Endothelial cell of umbilical vein (primary cell): ENCODE measurements around the gene CARD19. TPM values are rescaled to one million over a fixed set of nuclear protein-coding genes. Genes with fewer than 3 reads are reported as not detected.

ENCODE experiments used
- BruUV-seq: library from RNA; stranded (reverse); fragments of 400-500 nt; replicated peaks from 2 replicates; lab custom pipeline; 2021; lab: Mats Ljungman, UMichigan
- CTCF ChIA-PET: fragments of 300-600, 350-600 bp; sonication (Branson Sonifier 250); formaldehyde crosslinking; loops from one replicate; lab custom pipeline; 2021; ENCODE audit warnings: antibody characterized with exemption, inconsistent platforms; lab: Charles Lee
- POLR2A ChIA-PET: fragments of 300-600, 350-600 bp; sonication (Branson Sonifier 250); formaldehyde crosslinking; loops from one replicate; lab custom pipeline; 2021; ENCODE audit warnings: antibody characterized with exemption, inconsistent platforms; lab: Charles Lee
- DNase-seq: peaks from one replicate; pipeline ENCODE4 v3.0.0-alpha.2; 2011; ENCODE audit warnings: low read depth, low spot score
- FAIRE-seq: peaks from 2 replicates; lab custom pipeline; 2011; peaks lifted over from hg19 to GRCh38; lab: Jason Lieb, UNC
- H2AFZ ChIP-seq: 2 replicates; pipeline ENCODE4 v1.6.0; 2012; ENCODE audit warnings: low read depth, low read length, control low read depth, inconsistent platforms
- H3K27ac ChIP-seq: 2 replicates; pipeline ENCODE4 v1.5.1; 2011; ENCODE audit warnings: low read depth, mild to moderate bottlenecking, control low read depth, low read length, moderate library complexity; ENCODE audit not compliant: insufficient read depth
- H3K27me3 ChIP-seq, 2 experiments: 2 replicates each; pipeline versions ENCODE4 v1.6.0 to v1.6.1; 2011; ENCODE audit warnings: low read length in 2 of 2, mixed read lengths in 1 of 2; ENCODE audit not compliant: control insufficient read depth in 2 of 2, insufficient read depth in 2 of 2
- H3K36me3 ChIP-seq, 2 experiments: 2 replicates in 1 of 2; 3 replicates in 1 of 2; pipeline ENCODE4 v1.5.1; 2011; ENCODE audit warnings: low read length in 2 of 2, mild to moderate bottlenecking in 1 of 2, moderate library complexity in 1 of 2; ENCODE audit not compliant: control insufficient read depth in 2 of 2, insufficient read depth in 2 of 2; ENCODE audit errors: extremely low read depth in 1 of 2
- H3K4me1 ChIP-seq: 3 replicates; pipeline ENCODE4 v1.5.1; 2011; ENCODE audit warnings: mild to moderate bottlenecking, low read length; ENCODE audit not compliant: control insufficient read depth, insufficient read depth; ENCODE audit errors: extremely low read depth
- H3K4me2 ChIP-seq: 2 replicates; pipeline ENCODE4 v1.6.1; 2011; ENCODE audit warnings: low read length, control low read depth, mixed read lengths; ENCODE audit not compliant: insufficient read depth
- H3K4me3 ChIP-seq, 3 experiments: fragments of 200-600 bp in 1 of 3; sonication (generic), shearing (Covaris generic) in 1 of 3; replicated peaks in 1 of 3; 2 replicates each; pipeline ENCODE4 v1.5.1; 2011 to 2016; ENCODE audit warnings: control low read depth in 3 of 3, low read length in 3 of 3, mild to moderate bottlenecking in 2 of 3, inconsistent platforms in 1 of 3, low read depth in 1 of 3, moderate library complexity in 1 of 3; ENCODE audit not compliant: insufficient read depth in 1 of 3
- H3K79me2 ChIP-seq: 2 replicates; pipeline ENCODE4 v1.6.0; 2012; ENCODE audit warnings: low read length, inconsistent platforms; ENCODE audit not compliant: control insufficient read depth, insufficient read depth
- H3K9ac ChIP-seq: replicated peaks from 2 replicates; pipeline ENCODE3; 2011; ENCODE audit warnings: low read length, control low read depth; ENCODE audit not compliant: insufficient read depth; ENCODE audit errors: extremely low read depth
- H3K9me1 ChIP-seq: replicated peaks from 3 replicates; pipeline ENCODE4 v1.6.0; 2011; ENCODE audit warnings: mild to moderate bottlenecking, low read length; ENCODE audit not compliant: control insufficient read depth, insufficient read depth; ENCODE audit errors: extremely low read depth
- H3K9me3 ChIP-seq: replicated peaks from 2 replicates; pipeline ENCODE4 v1.5.1; 2012; ENCODE audit warnings: low read length, inconsistent platforms; ENCODE audit not compliant: control insufficient read depth, insufficient read depth
- H4K20me1 ChIP-seq: replicated peaks from 2 replicates; pipeline ENCODE3; 2011; ENCODE audit warnings: mild to moderate bottlenecking, low read length; ENCODE audit not compliant: control insufficient read depth, insufficient read depth; ENCODE audit errors: extremely low read depth
- EZH2 ChIP-seq: IDR thresholded peaks from 2 replicates; pipeline ENCODE4 v1.6.1; 2012; ENCODE audit warnings: borderline replicate concordance, low read depth, mild to moderate bottlenecking, moderate library complexity, low read length, inconsistent platforms; ENCODE audit not compliant: severe bottlenecking
- FOS ChIP-seq: IDR thresholded peaks from 2 replicates; pipeline ENCODE4 v1.6.1; 2011; ENCODE audit warnings: mild to moderate bottlenecking, low read length, moderate library complexity, borderline replicate concordance; ENCODE audit not compliant: insufficient read depth
- GATA2 ChIP-seq: IDR thresholded peaks from 2 replicates; pipeline ENCODE4 v1.7.0; 2011; ENCODE audit warnings: low read depth, mild to moderate bottlenecking, moderate library complexity, mixed read lengths, low read length; ENCODE audit not compliant: insufficient read length, insufficient read depth
- JUN ChIP-seq: IDR thresholded peaks from 2 replicates; pipeline ENCODE4 v1.6.1; 2011; ENCODE audit warnings: borderline replicate concordance, low read depth; ENCODE audit not compliant: insufficient read length, insufficient read depth
- MYC ChIP-seq: IDR thresholded peaks from one replicate; pipeline ENCODE4 v1.6.1; 2011; ENCODE audit warnings: mild to moderate bottlenecking, low read depth, low read length
- POLR2A ChIP-seq: IDR thresholded peaks from 2 replicates; pipeline ENCODE4 v1.6.1; 2012; ENCODE audit warnings: low read depth, mild to moderate bottlenecking, control low read depth, low read length
- POLR2AphosphoS5 ChIP-seq: IDR thresholded peaks from 2 replicates; pipeline ENCODE4 v1.6.1; 2012; ENCODE audit warnings: low read depth, mild to moderate bottlenecking, control low read depth, low read length, moderate library complexity; ENCODE audit not compliant: insufficient read depth
- dilution Hi-C: fragments of 300-500 bp; cut with MboI; formaldehyde crosslinking; loops from one replicate; pipeline ENCODE4 v1.15.0; 2019; ENCODE audit warnings: low sequenced_read_pairs; ENCODE audit not compliant: extremely low pct_ligation_motif_present
- intact Hi-C: fragments of 100-400 bp; cut with micrococcal nuclease; formaldehyde crosslinking; loops from one replicate; pipeline ENCODE4 v1.10.0; 2022
- polyA plus RNA-seq, 4 experiments: library from polyadenylated mRNA; depleted of rRNA in 3 of 4; stranded (reverse) in 3 of 4; unstranded in 1 of 4; fragments of >200 nt; gene quantifications; 2 replicates each; pipeline versions ENCODE4 v1.2.1 to v1.2.3, GENCODE V29; 2011 to 2012; ENCODE audit warnings: missing spikeins in 1 of 4
- total RNA-seq: library from RNA; stranded (reverse); gene quantifications from 2 replicates; pipeline ENCODE4 v1.2.3, GENCODE V29; 2021
- TF ChIP-seq, protein P1 (sequence below): IDR thresholded peaks from 2 replicates; pipeline ENCODE4 v1.6.1; 2011; ENCODE audit not compliant: insufficient read depth, insufficient read length
- TF ChIP-seq, protein P2 (sequence below), 2 donors: IDR thresholded peaks; 1 replicate in 1 of 2; 2 replicates in 1 of 2; pipeline ENCODE4 v1.5.1; 2011; ENCODE audit warnings: low read length in 2 of 2, mild to moderate bottlenecking in 2 of 2, moderate library complexity in 2 of 2, control low read depth in 1 of 2, inconsistent platforms in 1 of 2, low read depth in 1 of 2; ENCODE audit not compliant: insufficient read depth in 1 of 2; ENCODE audit errors: extremely low read depth in 1 of 2

The CARD19 gene
- total and polyA plus RNA-seq, 2 donors (not counting 3 experiments of a cell fraction or from before 2014, with no cell fraction given), result 45.7 to 148 TPM

DNA sequence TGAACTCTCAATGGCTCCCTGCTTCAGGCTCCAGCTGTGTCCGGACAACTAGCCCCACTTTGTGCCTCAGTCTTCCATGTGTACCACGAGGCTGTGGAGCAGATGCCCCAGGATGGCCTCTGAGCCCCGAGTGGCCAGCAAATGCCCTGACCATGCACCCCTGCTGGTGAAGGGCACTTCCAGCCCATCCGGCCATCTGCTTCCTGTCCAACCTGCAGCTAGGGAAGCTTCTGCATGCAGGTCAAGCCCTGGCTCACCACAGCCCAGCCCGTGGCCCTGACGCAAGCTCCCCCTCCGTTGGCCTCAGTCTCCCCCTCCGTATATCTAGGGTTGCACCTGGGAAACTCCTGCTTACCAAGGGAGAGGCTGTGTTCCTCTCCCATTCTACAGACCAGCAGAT is 33.3 kb downstream of the CARD19 start:
- FAIRE-seq (peak; percentile 96), DNase-seq (peak; percentile 77)
- CTCF ChIA-PET, result interaction anchor here (0.6 to 5.7 kb wide), 9 partner anchors 10 to 126 kb away, joined by 3 to 52 read pairs (median 5); partner anchors contain the start of gene CARD19
- Histone ChIP-seq H3K79me2 (peaks cover 13% of the 10 kb centered on the region), H3K9ac (no peak overlapping the region), H3K9me1 (no peaks in the 10 kb centered on the region), H3K9me3 (no peaks in the 10 kb centered on the region), H3K27ac (peak overlapping the region; percentile 54), H3K4me3 (no peak overlapping the region), H4K20me1 (no peaks in the 10 kb centered on the region), H2AFZ (no peak overlapping the region), H3K4me1 (peaks cover 66% of the 10 kb centered on the region), H3K27me3 (no peaks in the 10 kb centered on the region), H3K36me3 (peaks cover 0 to 4% of the 10 kb centered on the region in 2 experiments), H3K4me2 (no peak overlapping the region)
- POLR2A ChIA-PET, result interaction anchor here (0.7 to 1.8 kb wide), 3 partner anchors 10 to 437 kb away, joined by 3 to 9 read pairs (median 3); partner anchors contain the start of gene CARD19
- no TSS peak for BruUV-seq
- no peak for TF ChIP-seq EZH2
- TF ChIP-seq, protein P1, sequence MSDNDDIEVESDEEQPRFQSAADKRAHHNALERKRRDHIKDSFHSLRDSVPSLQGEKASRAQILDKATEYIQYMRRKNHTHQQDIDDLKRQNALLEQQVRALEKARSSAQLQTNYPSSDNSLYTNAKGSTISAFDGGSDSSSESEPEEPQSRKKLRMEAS, result peak; percentile 35
- TF ChIP-seq FOS, result no peak
- TF ChIP-seq, protein P2, sequence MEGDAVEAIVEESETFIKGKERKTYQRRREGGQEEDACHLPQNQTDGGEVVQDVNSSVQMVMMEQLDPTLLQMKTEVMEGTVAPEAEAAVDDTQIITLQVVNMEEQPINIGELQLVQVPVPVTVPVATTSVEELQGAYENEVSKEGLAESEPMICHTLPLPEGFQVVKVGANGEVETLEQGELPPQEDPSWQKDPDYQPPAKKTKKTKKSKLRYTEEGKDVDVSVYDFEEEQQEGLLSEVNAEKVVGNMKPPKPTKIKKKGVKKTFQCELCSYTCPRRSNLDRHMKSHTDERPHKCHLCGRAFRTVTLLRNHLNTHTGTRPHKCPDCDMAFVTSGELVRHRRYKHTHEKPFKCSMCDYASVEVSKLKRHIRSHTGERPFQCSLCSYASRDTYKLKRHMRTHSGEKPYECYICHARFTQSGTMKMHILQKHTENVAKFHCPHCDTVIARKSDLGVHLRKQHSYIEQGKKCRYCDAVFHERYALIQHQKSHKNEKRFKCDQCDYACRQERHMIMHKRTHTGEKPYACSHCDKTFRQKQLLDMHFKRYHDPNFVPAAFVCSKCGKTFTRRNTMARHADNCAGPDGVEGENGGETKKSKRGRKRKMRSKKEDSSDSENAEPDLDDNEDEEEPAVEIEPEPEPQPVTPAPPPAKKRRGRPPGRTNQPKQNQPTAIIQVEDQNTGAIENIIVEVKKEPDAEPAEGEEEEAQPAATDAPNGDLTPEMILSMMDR (IDR thresholded peaks at IDR 0.05; ENCODE audit: extremely low read depth in 1 of 2, insufficient read depth in 1 of 2, low read depth in 1 of 2, low read length in 2 of 2), result peak in 1 of 2 donors; percentile 2
- TF ChIP-seq GATA2, result peak; percentile 28
- peak; percentile 93 for TF ChIP-seq POLR2AphosphoS5
- peak; percentile 66 for TF ChIP-seq MYC
- no peak for TF ChIP-seq JUN
- TF ChIP-seq POLR2A, result peak; percentile 45
- dilution Hi-C loops, result no loop called here
- intact Hi-C loops, result loop anchor here (1.0 kb wide), 1 partner anchor 9 kb away; no protein-coding TSS in a partner anchor
